Measurements from ENCODE around the gene CRISPLD2.
"Not testable (repeated sequence)": the region's sequence is repeated elsewhere in the genome, so short reads cannot be mapped to it uniquely, and the experiment has no call there.

Gene CRISPLD2

GRCh38 chr16:84851192-84852127 is 31.7 kb downstream of the CRISPLD2 start:
- CTCF ChIA-PET = no interaction called here
- DNase-seq (ENCODE audit: extremely low spot score) = no peak
- POLR2A ChIA-PET = no interaction called here

DNA sequence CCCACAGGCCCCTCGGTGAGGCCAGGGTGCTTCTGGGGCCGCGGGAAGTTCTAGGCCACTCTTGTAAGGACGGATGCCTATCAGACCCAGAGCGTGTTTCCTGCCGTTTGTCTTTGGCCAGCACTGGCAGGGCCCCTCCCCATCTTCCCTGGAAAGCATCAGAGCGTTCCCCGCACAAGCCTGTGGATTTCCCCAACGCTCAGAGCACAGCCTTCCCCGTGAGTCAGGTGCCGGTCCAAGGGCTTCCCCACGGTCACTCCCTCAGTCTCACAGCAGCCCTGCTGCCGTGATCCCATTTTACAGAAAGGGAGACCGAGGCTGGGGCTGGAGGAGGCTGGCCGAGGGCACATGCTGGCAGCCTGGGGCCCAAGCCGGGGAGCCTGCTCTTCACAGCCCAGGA is 33.7 kb downstream of the CRISPLD2 start:
- TF ChIP-seq, protein P1, sequence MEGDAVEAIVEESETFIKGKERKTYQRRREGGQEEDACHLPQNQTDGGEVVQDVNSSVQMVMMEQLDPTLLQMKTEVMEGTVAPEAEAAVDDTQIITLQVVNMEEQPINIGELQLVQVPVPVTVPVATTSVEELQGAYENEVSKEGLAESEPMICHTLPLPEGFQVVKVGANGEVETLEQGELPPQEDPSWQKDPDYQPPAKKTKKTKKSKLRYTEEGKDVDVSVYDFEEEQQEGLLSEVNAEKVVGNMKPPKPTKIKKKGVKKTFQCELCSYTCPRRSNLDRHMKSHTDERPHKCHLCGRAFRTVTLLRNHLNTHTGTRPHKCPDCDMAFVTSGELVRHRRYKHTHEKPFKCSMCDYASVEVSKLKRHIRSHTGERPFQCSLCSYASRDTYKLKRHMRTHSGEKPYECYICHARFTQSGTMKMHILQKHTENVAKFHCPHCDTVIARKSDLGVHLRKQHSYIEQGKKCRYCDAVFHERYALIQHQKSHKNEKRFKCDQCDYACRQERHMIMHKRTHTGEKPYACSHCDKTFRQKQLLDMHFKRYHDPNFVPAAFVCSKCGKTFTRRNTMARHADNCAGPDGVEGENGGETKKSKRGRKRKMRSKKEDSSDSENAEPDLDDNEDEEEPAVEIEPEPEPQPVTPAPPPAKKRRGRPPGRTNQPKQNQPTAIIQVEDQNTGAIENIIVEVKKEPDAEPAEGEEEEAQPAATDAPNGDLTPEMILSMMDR (IDR thresholded peaks at IDR 0.05; ENCODE audit: control extremely low read depth, extremely low read depth, low read depth, missing control alignments) = no peak
- no peak for DNase-seq (ENCODE audit: extremely low spot score)
- ChIA-PET CTCF (no interaction called here), POLR2A (no interaction called here)

More at GRCh38 chr16:84851192-84852127, 31.7 kb downstream of the CRISPLD2 start:
- TF ChIP-seq, protein P1 (IDR thresholded peaks at IDR 0.05; ENCODE audit: control extremely low read depth, extremely low read depth, low read depth, missing control alignments) = no peak

GRCh38 chr16:84854759-84855158 is 35.0 kb downstream of the CRISPLD2 start:
- TF ChIP-seq, protein P1 (IDR thresholded peaks at IDR 0.05; ENCODE audit: control extremely low read depth, extremely low read depth, low read depth, missing control alignments) = no peak
- DNase-seq (ENCODE audit: extremely low spot score) = no peak
- CTCF ChIA-PET = no interaction called here
- POLR2A ChIA-PET = no interaction called here

- POLR2A ChIA-PET; CTCF ChIA-PET; DNase-seq (ENCODE audit: extremely low spot score): not testable (repeated sequence)
Observed at GRCh38 chr16:84855435-84856202, 35.8 kb downstream of the CRISPLD2 start.

DNA sequence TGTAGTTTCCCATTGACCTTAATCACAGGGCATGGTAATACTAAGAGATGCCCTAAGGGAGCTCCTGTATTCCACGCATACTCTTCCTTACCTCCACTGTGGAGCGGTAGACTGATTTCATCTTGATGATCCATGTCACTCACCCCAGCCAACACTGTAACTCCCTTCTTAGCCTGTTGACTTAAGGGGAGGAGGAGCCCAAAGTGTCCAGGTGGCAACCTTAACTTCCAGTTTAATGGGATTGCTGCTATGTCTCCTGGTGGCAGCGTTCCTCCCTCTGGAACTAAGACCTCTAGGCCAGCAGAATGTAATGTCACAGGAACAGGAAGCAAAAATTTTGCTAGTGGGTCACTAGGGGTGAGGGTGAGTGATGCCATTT is 36.4 kb downstream of the CRISPLD2 start:
- POLR2A ChIA-PET; DNase-seq (ENCODE audit: extremely low spot score); CTCF ChIA-PET: not testable (repeated sequence)

DNA sequence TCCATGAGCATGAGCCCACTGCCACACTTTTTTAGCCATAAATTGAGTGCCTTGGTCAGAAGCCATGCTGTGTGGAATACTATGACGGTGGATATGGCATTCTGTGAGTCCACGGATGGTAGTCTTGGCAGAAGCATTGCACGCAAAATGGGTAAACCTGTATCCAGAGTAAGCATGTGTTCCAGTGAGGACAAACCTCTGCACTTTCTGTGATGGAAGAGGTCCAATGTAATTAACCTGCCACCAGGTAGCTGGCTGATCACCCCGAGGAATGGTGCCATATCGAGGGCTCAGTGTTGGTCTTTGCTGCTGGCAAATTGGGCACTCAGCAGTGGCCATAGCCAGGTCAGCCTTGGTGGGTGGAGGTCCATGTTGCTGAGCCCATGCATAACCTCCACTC is 37.0 kb downstream of the CRISPLD2 start:
- CTCF ChIA-PET; DNase-seq (ENCODE audit: extremely low spot score); POLR2A ChIA-PET: not testable (repeated sequence)

DNA sequence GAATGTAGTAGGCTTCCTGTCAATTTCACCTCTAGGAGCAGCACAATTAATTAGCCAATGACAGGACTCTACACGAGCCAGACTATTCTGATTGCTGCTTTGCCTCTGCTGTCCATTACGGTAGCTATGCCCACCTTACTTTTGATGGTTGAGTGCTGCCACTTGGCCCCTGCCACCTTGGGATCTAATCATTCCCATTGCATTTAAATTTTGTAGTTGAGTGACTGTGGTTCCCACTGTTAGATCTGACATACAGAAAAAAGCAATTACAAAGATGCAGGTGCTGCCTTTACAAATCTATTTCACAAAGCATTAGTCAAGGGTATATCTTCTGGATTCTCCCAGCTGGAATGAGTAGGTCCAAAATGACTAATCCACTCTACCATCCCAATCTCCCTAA is 39.9 kb downstream of the CRISPLD2 start:
- ChIA-PET POLR2A (no interaction called here), CTCF (no interaction called here)
- TF ChIP-seq, protein P1 (IDR thresholded peaks at IDR 0.05; ENCODE audit: control extremely low read depth, extremely low read depth, low read depth, missing control alignments) = no peak
- DNase-seq (ENCODE audit: extremely low spot score) = no peak

GRCh38 chr16:84860383-84860782 is 40.6 kb downstream of the CRISPLD2 start:
- no peak for DNase-seq (ENCODE audit: extremely low spot score)
- ChIA-PET POLR2A (no interaction called here), CTCF (interaction anchor here (1.0 kb wide), 1 partner anchor 14 kb away, joined by 4 read pairs; no protein-coding TSS in a partner anchor)
- TF ChIP-seq, protein P1 (IDR thresholded peaks at IDR 0.05; ENCODE audit: control extremely low read depth, extremely low read depth, low read depth, missing control alignments) = no peak

Measured in GM10248 (cell line).